BLaER1 treated with 17β-estradiol and CSF1 and Interleukin-3, amounts not matched to agents 10 nM and 100 nM (cell line): Measurements from ENCODE around the gene C1QB.
A peak's percentile ranks its signal among the peaks of the same experiment; 100 is the strongest.

ENCODE experiments used
- H3K27ac ChIP-seq, 11 experiments: shearing (Covaris generic); formaldehyde crosslinking; 2 replicates each; pipeline ENCODE4 v1.8.1; 2022
- H3K27me3 ChIP-seq, 11 experiments: shearing (Covaris generic); formaldehyde crosslinking; 2 replicates each; pipeline ENCODE4 v1.8.1; 2022
- H3K36me3 ChIP-seq, 11 experiments: shearing (Covaris generic); formaldehyde crosslinking; 2 replicates each; pipeline ENCODE4 v1.8.1; 2022
- H3K4me1 ChIP-seq, 10 experiments: shearing (Covaris generic); formaldehyde crosslinking; 2 replicates each; pipeline ENCODE4 v1.8.1; 2022
- H3K4me2 ChIP-seq, 11 experiments: shearing (Covaris generic); formaldehyde crosslinking; 2 replicates each; pipeline ENCODE4 v1.8.1; 2022
- H3K4me3 ChIP-seq, 10 experiments: shearing (Covaris generic); formaldehyde crosslinking; 2 replicates each; pipeline ENCODE4 v1.8.1; 2022
- H3K9ac ChIP-seq, 11 experiments: shearing (Covaris generic); formaldehyde crosslinking; 2 replicates each; pipeline ENCODE4 v1.8.1; 2022
- H3K9me3 ChIP-seq, 11 experiments: shearing (Covaris generic); formaldehyde crosslinking; replicated peaks in 1 of 11; 2 replicates each; pipeline ENCODE4 v1.8.1; 2022
- H4K20me1 ChIP-seq, 11 experiments: shearing (Covaris generic); formaldehyde crosslinking; 2 replicates each; pipeline ENCODE4 v1.8.1; 2022
- Cebpa-rat ChIP-seq, 11 experiments: shearing (Covaris generic); IDR thresholded peaks; 2 replicates each; pipeline ENCODE4 v1.8.1; 2022

The C1QB gene

DNA sequence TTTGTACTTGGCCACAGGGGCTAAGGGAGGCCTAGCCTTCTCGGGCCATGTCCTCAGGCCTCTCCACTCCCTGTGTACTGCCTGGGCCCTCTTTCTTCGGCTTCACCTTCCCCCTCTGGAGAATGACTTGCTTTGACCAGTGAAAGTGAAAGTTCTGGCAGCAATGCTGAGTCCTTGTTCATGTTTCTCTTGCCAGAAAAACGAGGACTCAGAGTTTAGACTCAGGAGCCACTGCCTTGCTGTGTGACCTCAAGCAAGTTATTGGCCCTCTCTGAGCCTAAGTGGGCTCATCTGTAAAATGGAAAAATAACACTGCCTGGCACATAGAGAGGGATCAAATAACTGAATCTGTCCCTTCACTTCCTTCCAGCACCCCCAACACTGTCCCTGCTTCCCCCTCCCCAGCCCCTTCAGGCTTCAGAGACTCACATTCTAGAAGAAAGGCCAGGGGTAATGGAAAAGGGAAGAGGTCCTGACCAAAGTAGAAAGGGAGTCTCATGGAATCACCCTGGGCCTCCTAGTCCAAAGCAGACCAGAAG lies 15.1 kb upstream of the C1QB start:
- Histone ChIP-seq H3K36me3 (peaks cover 0 to 52% (median 0%) of the 10 kb centered on the region in 11 experiments; a peak in 6 of 22 replicates), H3K27me3 (no peaks in the 10 kb centered on the region), H3K27ac (peak overlapping the region in 6 of 11 experiments; percentile 3 to 77 (median 48); a peak in 9 of 22 replicates), H3K4me1 (peaks cover 58 to 100% (median 69%) of the 10 kb centered on the region in 10 experiments), H3K4me2 (peak overlapping the region; percentile 47 to 100 (median 77); a peak in 16 of 22 replicates), H3K9ac (peak overlapping the region in 4 of 11 experiments; percentile 1 to 88 (median 74); a peak in 6 of 22 replicates), H4K20me1 (peaks cover 0 to 21% (median 0%) of the 10 kb centered on the region in 11 experiments; a peak in 6 of 22 replicates), H3K9me3 (peaks cover 0 to 19% (median 16%) of the 10 kb centered on the region in 11 experiments; a peak in 20 of 22 replicates), H3K4me3 (peak overlapping the region in 4 of 10 experiments; percentile 57 to 90 (median 76); a peak in 7 of 20 replicates)
- TF ChIP-seq Cebpa-rat (IDR thresholded peaks at IDR 0.05) = no peak

DNA sequence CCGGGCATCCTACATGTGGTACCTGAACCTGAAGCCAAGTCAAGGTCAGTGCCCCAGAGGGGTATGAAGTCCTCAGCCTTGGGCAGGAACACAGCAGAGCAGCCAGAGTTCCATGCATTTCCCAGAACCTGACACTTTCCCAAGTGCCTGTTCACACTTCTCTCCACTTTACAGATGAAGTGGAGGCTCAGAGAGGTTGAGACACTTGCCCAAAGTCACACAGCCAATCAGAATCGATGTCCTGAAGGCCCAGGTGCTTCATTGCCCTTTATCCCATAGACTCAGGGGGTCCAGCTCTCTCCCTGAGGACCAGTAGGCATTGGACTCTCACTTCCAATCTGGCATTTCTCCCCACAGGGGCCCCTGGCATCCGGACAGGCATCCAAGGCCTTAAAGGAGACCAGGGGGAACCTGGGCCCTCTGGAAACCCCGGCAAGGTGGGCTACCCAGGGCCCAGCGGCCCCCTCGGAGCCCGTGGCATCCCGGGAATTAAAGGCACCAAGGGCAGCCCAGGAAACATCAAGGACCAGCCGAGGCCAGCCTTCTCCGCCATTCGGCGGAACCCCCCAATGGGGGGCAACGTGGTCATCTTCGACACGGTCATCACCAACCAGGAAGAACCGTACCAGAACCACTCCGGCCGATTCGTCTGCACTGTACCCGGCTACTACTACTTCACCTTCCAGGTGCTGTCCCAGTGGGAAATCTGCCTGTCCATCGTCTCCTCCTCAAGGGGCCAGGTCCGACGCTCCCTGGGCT lies 14.4 kb upstream of the C1QB start:
- peak overlapping the region in 3 of 10 experiments; percentile 68 to 90 (median 84); a peak in 6 of 20 replicates for H3K4me3 ChIP-seq
- peak overlapping the region in 9 of 11 experiments; percentile 0 to 100 (median 31); a peak in 16 of 22 replicates for H3K4me2 ChIP-seq
- peaks cover 59 to 100% (median 72%) of the 10 kb centered on the region in 10 experiments for H3K4me1 ChIP-seq
- TF ChIP-seq Cebpa-rat (IDR thresholded peaks at IDR 0.05) = no peak
- H3K9me3 ChIP-seq = peaks cover 0 to 19% (median 16%) of the 10 kb centered on the region in 11 experiments; a peak in 20 of 22 replicates
- H3K27ac ChIP-seq = peak overlapping the region in 3 of 11 experiments; percentile 63 to 77 (median 75); a peak in 6 of 22 replicates
- no peaks in the 10 kb centered on the region for H3K27me3 ChIP-seq
- H3K36me3 ChIP-seq = peaks cover 0 to 53% (median 0%) of the 10 kb centered on the region in 11 experiments; a peak in 6 of 22 replicates
- peaks cover 0 to 21% (median 0%) of the 10 kb centered on the region in 11 experiments; a peak in 6 of 22 replicates for H4K20me1 ChIP-seq
- H3K9ac ChIP-seq = peak overlapping the region in 3 of 11 experiments; percentile 66 to 88 (median 82); a peak in 5 of 22 replicates

DNA sequence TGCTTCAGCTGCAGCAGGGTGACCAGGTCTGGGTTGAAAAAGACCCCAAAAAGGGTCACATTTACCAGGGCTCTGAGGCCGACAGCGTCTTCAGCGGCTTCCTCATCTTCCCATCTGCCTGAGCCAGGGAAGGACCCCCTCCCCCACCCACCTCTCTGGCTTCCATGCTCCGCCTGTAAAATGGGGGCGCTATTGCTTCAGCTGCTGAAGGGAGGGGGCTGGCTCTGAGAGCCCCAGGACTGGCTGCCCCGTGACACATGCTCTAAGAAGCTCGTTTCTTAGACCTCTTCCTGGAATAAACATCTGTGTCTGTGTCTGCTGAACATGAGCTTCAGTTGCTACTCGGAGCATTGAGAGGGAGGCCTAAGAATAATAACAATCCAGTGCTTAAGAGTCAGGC lies 13.8 kb upstream of the C1QB start:
- H4K20me1 ChIP-seq = peaks cover 0 to 21% (median 0%) of the 10 kb centered on the region in 11 experiments; a peak in 6 of 22 replicates

DNA sequence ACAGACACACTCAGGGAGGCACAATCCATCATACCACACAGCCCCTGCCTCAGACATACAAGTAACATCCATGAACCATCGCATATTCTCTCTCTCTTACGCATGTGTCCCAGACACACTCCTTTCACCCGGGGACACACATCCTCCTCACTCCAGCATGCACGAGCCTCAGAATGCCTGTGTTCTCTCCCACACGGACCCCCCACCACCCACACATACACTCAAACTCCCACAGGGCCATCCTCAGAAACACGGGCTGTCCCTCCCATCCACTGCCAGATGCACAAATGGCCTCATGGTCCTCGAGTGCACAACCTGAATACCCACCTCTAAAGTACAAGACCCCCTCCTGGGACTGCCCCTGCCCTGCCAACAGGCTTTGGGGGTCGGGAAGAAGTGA lies 11.8 kb upstream of the C1QB start:
- Histone ChIP-seq H3K4me1 (peaks cover 35 to 100% (median 50%) of the 10 kb centered on the region in 10 experiments), H3K27ac (peak overlapping the region in 2 of 11 experiments; percentile 39; a peak in 3 of 22 replicates), H3K27me3 (no peaks in the 10 kb centered on the region), H3K36me3 (peaks cover 0 to 79% (median 0%) of the 10 kb centered on the region in 11 experiments; a peak in 6 of 22 replicates), H3K4me2 (peak overlapping the region in 4 of 11 experiments; percentile 34 to 100 (median 89); a peak in 6 of 22 replicates), H3K9me3 (no peaks in the 10 kb centered on the region), H3K4me3 (peak overlapping the region in 2 of 10 experiments; percentile 84 to 90; a peak in 3 of 20 replicates), H4K20me1 (peaks cover 0 to 26% (median 0%) of the 10 kb centered on the region in 11 experiments; a peak in 6 of 22 replicates), H3K9ac (peak overlapping the region in 2 of 11 experiments; percentile 60 to 82; a peak in 4 of 22 replicates)
- TF ChIP-seq Cebpa-rat (IDR thresholded peaks at IDR 0.05) = no peak

More for the DNA sequence above, 13.8 kb upstream of the C1QB start:
- Histone ChIP-seq H3K9ac (peak overlapping the region in 3 of 11 experiments; percentile 2 to 88 (median 82); a peak in 5 of 22 replicates), H3K4me3 (peak overlapping the region in 3 of 10 experiments; percentile 68 to 90 (median 84); a peak in 6 of 20 replicates), H3K4me1 (peaks cover 55 to 100% (median 69%) of the 10 kb centered on the region in 10 experiments), H3K36me3 (peaks cover 0 to 60% (median 0%) of the 10 kb centered on the region in 11 experiments; a peak in 6 of 22 replicates), H3K27ac (peak overlapping the region in 2 of 11 experiments; percentile 63 to 77; a peak in 2 of 22 replicates), H3K27me3 (no peaks in the 10 kb centered on the region), H3K4me2 (peak overlapping the region in 10 of 11 experiments; percentile 0 to 100 (median 32); a peak in 16 of 22 replicates), H3K9me3 (peaks cover 0 to 14% (median 13%) of the 10 kb centered on the region in 11 experiments; a peak in 20 of 22 replicates)
- TF ChIP-seq Cebpa-rat (IDR thresholded peaks at IDR 0.05) = no peak

DNA sequence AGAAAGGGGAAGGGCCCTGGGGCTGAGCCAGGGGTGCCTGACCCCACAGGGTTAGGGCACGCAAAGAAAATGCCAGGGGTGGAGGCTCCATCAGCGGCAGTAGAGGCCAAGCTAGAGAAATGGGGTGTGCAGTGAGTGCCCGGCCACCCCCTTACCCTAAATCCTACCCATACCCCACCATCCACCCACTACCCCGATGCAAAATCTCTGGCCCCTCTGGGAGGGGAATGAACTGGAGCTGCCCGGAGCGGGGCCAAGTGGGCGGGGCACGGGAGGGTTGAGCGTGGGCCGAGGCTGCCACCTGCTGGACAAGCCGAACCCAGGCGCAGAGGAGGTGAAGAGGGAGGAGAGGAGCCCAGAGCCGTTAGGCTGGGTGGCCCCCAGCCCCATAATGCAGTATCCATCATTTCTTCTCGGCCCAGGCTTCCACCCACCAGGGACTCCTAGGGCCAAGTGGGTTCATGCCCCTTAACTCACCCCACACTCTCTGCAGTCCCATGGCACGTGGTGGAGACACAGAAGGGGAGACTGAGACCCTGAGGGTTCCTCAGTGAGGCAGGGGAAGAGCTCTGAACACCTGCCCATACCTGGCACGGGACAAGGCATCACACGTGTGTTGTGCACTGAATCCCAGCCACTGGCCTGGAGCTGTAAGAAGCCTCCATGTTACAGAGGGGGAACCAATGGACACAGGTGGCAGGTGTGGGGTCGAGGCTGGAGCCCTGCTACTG lies 11.0 kb upstream of the C1QB start:
- H4K20me1 ChIP-seq = peaks cover 0 to 34% (median 0%) of the 10 kb centered on the region in 11 experiments; a peak in 7 of 22 replicates
- H3K27me3 ChIP-seq = no peaks in the 10 kb centered on the region
- TF ChIP-seq Cebpa-rat (IDR thresholded peaks at IDR 0.05) = no peak
- H3K4me2 ChIP-seq = peak overlapping the region in 6 of 11 experiments; percentile 18 to 100 (median 60); a peak in 9 of 22 replicates
- H3K9ac ChIP-seq = peak overlapping the region in 5 of 11 experiments; percentile 5 to 82 (median 35); a peak in 5 of 22 replicates
- peak overlapping the region in 3 of 11 experiments; percentile 33 to 87 (median 56); a peak in 5 of 22 replicates for H3K27ac ChIP-seq
- H3K9me3 ChIP-seq = no peaks in the 10 kb centered on the region
- peaks cover 0 to 87% (median 0%) of the 10 kb centered on the region in 11 experiments; a peak in 6 of 22 replicates for H3K36me3 ChIP-seq
- H3K4me3 ChIP-seq = peak overlapping the region in 2 of 10 experiments; percentile 84 to 90; a peak in 3 of 20 replicates
- peaks cover 27 to 100% (median 42%) of the 10 kb centered on the region in 10 experiments for H3K4me1 ChIP-seq

DNA sequence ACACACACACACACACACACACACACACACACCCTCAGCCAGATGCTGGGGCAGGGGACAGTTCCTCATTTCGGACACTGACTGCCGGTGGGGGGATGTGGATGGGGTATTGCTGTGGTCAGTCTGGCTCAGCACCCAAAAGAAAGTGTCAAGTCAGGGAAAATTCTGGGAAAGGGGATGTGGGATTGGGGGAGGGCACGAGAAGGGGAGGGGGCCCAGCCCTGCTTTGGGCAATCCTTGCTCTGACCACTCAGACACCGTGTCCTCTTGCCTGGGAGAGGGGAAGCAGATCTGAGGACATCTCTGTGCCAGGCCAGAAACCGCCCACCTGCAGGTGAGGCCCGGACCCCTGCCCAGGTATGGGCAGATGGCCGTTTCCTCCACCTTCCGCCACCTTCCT lies 9.7 kb upstream of the C1QB start, which contains the start of gene C1QC:
C1QC (plus strand) TSS at position 253 of the 400 bp plus-strand sequence. CDS start 391 bp downstream, outside the sequence.
- no peaks in the 10 kb centered on the region for H3K9me3 ChIP-seq
- H3K9ac ChIP-seq = peak within 1 kb of the TSS in 6 of 11 experiments; percentile 2 to 91 (median 46); a peak in 7 of 22 replicates
- peaks cover 17 to 97% (median 28%) of the 10 kb centered on the region in 10 experiments; a peak in 19 of 20 replicates for H3K4me1 ChIP-seq
- no peak for TF ChIP-seq Cebpa-rat (IDR thresholded peaks at IDR 0.05)
- H3K4me2 ChIP-seq = peak within 1 kb of the TSS in 8 of 11 experiments; percentile 17 to 100 (median 36); a peak in 11 of 22 replicates
- H4K20me1 ChIP-seq = peaks cover 0 to 43% (median 0%) of the 10 kb centered on the region in 11 experiments; a peak in 7 of 22 replicates
- peak within 1 kb of the TSS in 4 of 11 experiments; percentile 34 to 87 (median 72); a peak in 8 of 22 replicates for H3K27ac ChIP-seq
- H3K4me3 ChIP-seq = peak within 1 kb of the TSS in 4 of 10 experiments; percentile 16 to 82 (median 72); a peak in 7 of 20 replicates
- H3K27me3 ChIP-seq = no peaks in the 10 kb centered on the region
- H3K36me3 ChIP-seq = peaks cover 0 to 88% (median 0%) of the 10 kb centered on the region in 11 experiments; a peak in 6 of 22 replicates

DNA sequence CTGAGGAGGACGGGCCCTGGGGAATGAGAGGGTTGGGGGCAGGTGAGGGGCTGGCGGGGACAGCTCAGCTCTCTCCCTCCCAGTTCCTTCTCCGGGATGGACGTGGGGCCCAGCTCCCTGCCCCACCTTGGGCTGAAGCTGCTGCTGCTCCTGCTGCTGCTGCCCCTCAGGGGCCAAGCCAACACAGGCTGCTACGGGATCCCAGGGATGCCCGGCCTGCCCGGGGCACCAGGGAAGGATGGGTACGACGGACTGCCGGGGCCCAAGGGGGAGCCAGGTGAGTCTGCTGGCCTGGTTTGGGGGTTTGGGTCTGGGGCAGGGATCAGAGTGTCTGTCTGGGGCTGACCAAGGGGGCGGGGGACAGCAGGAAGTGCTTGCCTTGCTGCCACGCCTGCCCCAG lies 9.1 kb upstream of the C1QB start:
- Histone ChIP-seq H3K36me3 (peaks cover 0 to 88% (median 0%) of the 10 kb centered on the region in 11 experiments; a peak in 6 of 22 replicates), H3K4me2 (peak overlapping the region in 6 of 11 experiments; percentile 21 to 100 (median 66); a peak in 10 of 22 replicates), H3K27me3 (no peaks in the 10 kb centered on the region), H4K20me1 (peaks cover 0 to 43% (median 0%) of the 10 kb centered on the region in 11 experiments; a peak in 7 of 22 replicates), H3K4me3 (peak overlapping the region in 4 of 10 experiments; percentile 16 to 82 (median 72); a peak in 7 of 20 replicates), H3K9ac (peak overlapping the region in 5 of 11 experiments; percentile 2 to 91 (median 69); a peak in 7 of 22 replicates), H3K9me3 (no peaks in the 10 kb centered on the region), H3K4me1 (peaks cover 13 to 95% (median 26%) of the 10 kb centered on the region in 10 experiments; a peak in 19 of 20 replicates), H3K27ac (peak overlapping the region in 4 of 11 experiments; percentile 34 to 87 (median 72); a peak in 8 of 22 replicates)
- TF ChIP-seq Cebpa-rat (IDR thresholded peaks at IDR 0.05) = no peak
